ENCODE data around the gene TBCD. TPM values are rescaled to one million over a fixed set of nuclear protein-coding genes. Genes with fewer than 3 reads are reported as not detected.
A peak's percentile ranks its signal among the peaks of the same experiment; 100 is the strongest.
"Not testable (repeated sequence)": the region's sequence is repeated elsewhere in the genome, so short reads cannot be mapped to it uniquely, and the experiment has no call there.

TBCD gene
- total and polyA plus RNA-seq, 5 donors from 2014 or later, result 39.2 to 146 (median 86.4) TPM

GRCh38 chr17:82736511-82737185, 15.2 kb upstream of the TBCD start:
- peaks cover 0 to 9% (median 0%) of the 10 kb centered on the region in 4 donors for H3K4me1 Mint-ChIP-seq
- Histone ChIP-seq H3K4me3 (ENCODE audit: low read depth, low read length) (no peak overlapping the region), H3K27ac (ENCODE audit: insufficient read depth, low read length, poor library complexity, severe bottlenecking) (no peak overlapping the region), H3K9me3 (ENCODE audit: control insufficient read depth in 2 of 2, low read length in 2 of 2) (peaks cover 6 to 8% of the 10 kb centered on the region in 2 experiments), H3K4me1 (ENCODE audit: control insufficient read depth, insufficient read depth, low read length, poor library complexity, severe bottlenecking) (peaks cover 10% of the 10 kb centered on the region), H3K36me3 (ENCODE audit: control insufficient read depth, insufficient read depth, low read length) (peaks cover 5% of the 10 kb centered on the region), H3K27me3 (ENCODE audit: control insufficient read depth, insufficient read depth, low read length) (no peaks in the 10 kb centered on the region)
- H3K9me3 Mint-ChIP-seq, result peaks cover 0 to 10% (median 5%) of the 10 kb centered on the region in 7 donors
- no peaks in the 10 kb centered on the region for H3K27me3 Mint-ChIP-seq
- peak overlapping the region in 1 of 4 donors; percentile 93 for H3K4me3 Mint-ChIP-seq
- H3K27ac Mint-ChIP-seq, result no peak overlapping the region
- DNase-seq (no peak), ATAC-seq (ENCODE audit: low read depth in 2 of 2) (no peak)
- H3K36me3 Mint-ChIP-seq, result peaks cover 11% of the 10 kb centered on the region

DNA sequence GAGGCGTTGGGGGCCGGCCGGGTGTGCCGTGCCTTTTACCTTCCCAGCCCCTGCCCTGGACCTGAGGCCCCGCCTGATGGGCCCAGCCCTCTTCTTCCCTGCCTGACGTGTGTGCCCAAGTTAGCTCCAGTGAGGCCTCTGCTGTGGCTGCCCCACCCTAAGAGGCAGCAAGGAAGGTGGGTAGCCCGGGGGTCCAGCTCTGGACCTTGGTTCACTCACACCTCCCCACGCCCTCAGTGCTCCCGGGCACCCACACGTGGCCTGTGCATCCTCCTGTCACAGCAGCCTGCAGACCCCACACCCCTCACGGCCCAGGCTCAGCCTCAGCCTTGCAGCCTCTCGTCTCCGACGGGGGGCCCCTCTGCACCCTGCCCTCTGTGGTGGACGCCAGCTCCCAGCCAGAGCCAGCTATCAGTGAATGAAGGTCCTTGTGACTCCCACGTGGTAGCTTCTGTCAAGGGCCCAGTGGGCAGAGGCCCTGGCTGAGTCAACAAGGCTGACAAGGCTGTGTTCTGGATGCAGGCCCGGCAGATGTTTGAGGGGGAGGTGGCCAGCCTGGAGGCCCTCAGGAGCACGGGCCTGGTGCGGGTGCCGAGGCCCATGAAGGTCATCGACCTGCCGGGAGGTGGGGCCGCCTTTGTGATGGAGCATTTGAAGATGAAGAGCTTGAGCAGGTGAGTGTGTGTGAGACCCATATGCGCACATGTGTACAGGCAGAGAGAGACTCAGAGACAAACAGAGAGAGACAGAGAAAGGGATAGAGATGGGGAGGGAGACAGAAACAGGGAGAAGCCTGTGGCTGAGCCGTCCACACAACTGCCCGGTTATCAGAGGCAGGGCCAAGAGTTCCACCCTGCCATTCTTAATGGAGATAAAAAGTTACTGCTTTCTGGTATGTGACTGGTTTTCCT, 13.6 kb upstream of the TBCD start:
- Mint-ChIP-seq H3K9me3 (peaks cover 0 to 11% (median 5%) of the 10 kb centered on the region in 7 donors), H3K4me1 (peaks cover 0 to 9% (median 0%) of the 10 kb centered on the region in 4 donors), H3K27me3 (no peaks in the 10 kb centered on the region), H3K27ac (no peak overlapping the region), H3K4me3 (peak overlapping the region in 1 of 4 donors; percentile 21), H3K36me3 (peaks cover 15% of the 10 kb centered on the region)
- Histone ChIP-seq H3K4me3 (ENCODE audit: low read depth, low read length) (no peak overlapping the region), H3K4me1 (ENCODE audit: control insufficient read depth, insufficient read depth, low read length, poor library complexity, severe bottlenecking) (peaks cover 10% of the 10 kb centered on the region), H3K36me3 (ENCODE audit: control insufficient read depth, insufficient read depth, low read length) (peaks cover 5% of the 10 kb centered on the region), H3K27me3 (ENCODE audit: control insufficient read depth, insufficient read depth, low read length) (no peaks in the 10 kb centered on the region), H3K27ac (ENCODE audit: insufficient read depth, low read length, poor library complexity, severe bottlenecking) (no peak overlapping the region), H3K9me3 (ENCODE audit: control insufficient read depth in 2 of 2, low read length in 2 of 2) (peaks cover 6 to 8% of the 10 kb centered on the region in 2 experiments)
- ATAC-seq (ENCODE audit: low read depth in 2 of 2) (no peak), DNase-seq (no peak)

DNA sequence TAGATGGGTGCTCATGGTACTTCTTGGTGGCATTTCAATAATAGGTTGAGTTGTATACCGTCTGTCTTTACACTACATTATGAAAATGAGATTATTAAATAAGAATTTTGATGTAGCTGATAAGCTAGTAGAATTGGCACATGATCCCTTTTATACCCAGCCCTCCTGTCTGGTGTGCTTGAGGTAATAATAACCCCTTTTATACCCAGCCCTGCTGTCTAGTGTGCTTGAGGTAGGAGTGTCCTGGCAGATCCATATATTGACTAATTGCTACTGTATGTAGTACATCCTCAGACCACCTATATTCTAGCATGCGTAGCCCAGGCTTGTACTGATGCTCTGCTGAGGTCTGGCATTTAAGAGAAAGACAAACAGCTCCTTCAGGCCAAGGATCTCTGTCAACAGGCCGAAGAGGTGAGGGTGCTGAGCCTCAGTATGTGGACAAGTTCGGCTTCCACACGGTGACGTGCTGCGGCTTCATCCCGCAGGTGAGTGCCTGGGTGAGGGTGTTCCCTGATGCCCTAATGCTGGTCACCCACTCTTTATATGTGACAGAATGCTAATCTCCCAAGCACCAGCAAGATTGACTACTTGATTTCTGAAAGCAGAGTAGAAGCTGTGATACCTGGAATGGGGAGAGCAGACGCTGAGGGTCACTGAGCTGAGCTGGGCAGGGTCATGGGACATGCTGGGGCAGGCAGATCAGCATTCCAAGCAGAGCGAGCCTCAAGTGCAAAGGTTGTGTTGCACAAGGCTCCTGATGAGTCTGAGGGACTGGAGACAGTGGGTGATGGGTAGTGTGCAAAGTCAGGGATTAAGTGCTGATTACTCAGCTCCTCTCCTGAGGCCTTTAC, 10.7 kb upstream of the TBCD start:
- H3K36me3 ChIP-seq (ENCODE audit: control insufficient read depth, insufficient read depth, low read length), result peaks cover 5% of the 10 kb centered on the region
- H3K9me3 Mint-ChIP-seq, result peaks cover 0 to 10% (median 6%) of the 10 kb centered on the region in 7 donors
- H3K4me1 Mint-ChIP-seq, result peaks cover 0 to 3% (median 0%) of the 10 kb centered on the region in 4 donors
- no peak overlapping the region for H3K27ac Mint-ChIP-seq
- DNase-seq, result no peak
- no peak for ATAC-seq (ENCODE audit: low read depth in 2 of 2)
- H3K4me3 ChIP-seq (ENCODE audit: low read depth, low read length), result no peak overlapping the region
- no peak overlapping the region for H3K4me3 Mint-ChIP-seq
- peaks cover 12% of the 10 kb centered on the region for H3K36me3 Mint-ChIP-seq
- no peak overlapping the region for H3K27ac ChIP-seq (ENCODE audit: insufficient read depth, low read length, poor library complexity, severe bottlenecking)
- H3K27me3 Mint-ChIP-seq, result peaks cover 4% of the 10 kb centered on the region
- peaks cover 8% of the 10 kb centered on the region in 2 experiments for H3K9me3 ChIP-seq (ENCODE audit: control insufficient read depth in 2 of 2, low read length in 2 of 2)
- H3K27me3 ChIP-seq (ENCODE audit: control insufficient read depth, insufficient read depth, low read length), result no peaks in the 10 kb centered on the region
- no peaks in the 10 kb centered on the region for H3K4me1 ChIP-seq (ENCODE audit: control insufficient read depth, insufficient read depth, low read length, poor library complexity, severe bottlenecking)

DNA sequence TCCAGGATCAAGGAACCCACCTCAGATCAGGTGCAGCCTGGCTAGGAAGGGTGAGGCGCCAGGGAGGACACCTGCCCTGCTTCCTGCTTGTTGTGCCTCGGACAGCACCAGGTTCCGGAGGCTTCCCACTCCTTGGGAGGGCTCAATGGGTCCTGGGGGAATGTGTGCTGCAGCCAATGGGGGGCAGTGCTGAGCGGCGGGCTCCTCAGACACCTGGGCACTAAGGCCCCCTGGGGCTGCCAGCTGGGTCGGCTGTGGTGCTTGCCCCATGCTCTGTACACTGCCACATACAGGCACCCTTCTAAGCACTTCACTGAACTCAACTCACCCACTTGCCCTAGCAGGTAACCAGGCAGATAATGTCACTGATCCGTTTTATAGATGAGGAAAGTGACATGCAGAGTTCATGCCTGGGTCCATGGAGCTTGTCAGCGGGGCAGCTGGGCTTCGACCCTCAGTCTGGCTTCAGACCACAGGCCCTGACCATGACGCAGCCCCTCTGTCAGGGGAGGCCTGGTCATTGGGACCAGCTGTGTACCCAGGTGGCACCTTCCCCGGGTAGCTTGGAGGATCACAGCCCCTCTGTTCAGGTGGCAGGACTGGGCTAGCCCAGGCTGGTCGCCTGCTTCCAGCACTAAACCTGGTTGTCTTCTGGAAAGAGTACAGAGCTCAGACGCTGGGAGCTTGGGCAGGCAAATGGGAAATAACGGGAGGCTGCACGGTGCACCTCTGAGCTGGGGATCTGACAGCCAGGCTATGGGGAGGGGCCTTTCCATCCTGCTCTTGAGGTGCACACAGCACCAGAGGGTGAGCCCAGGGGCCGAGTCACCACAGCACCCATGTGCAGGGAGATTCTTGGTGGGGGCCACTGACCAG, 8.3 kb upstream of the TBCD start:
- Mint-ChIP-seq H3K4me3 (no peak overlapping the region), H3K9me3 (peaks cover 0 to 17% (median 6%) of the 10 kb centered on the region in 7 donors), H3K36me3 (peaks cover 12% of the 10 kb centered on the region), H3K27me3 (peaks cover 8% of the 10 kb centered on the region), H3K27ac (no peak overlapping the region), H3K4me1 (no peaks in the 10 kb centered on the region)
- no peak overlapping the region for H3K27ac ChIP-seq (ENCODE audit: insufficient read depth, low read length, poor library complexity, severe bottlenecking)
- no peak overlapping the region for H3K4me3 ChIP-seq (ENCODE audit: low read depth, low read length)
- DNase-seq (no peak), ATAC-seq (ENCODE audit: low read depth in 2 of 2) (no peak)
- H3K36me3 ChIP-seq (ENCODE audit: control insufficient read depth, insufficient read depth, low read length), result peaks cover 5% of the 10 kb centered on the region
- H3K9me3 ChIP-seq (ENCODE audit: control insufficient read depth in 2 of 2, low read length in 2 of 2), result peaks cover 8% of the 10 kb centered on the region in 2 experiments
- H3K4me1 ChIP-seq (ENCODE audit: control insufficient read depth, insufficient read depth, low read length, poor library complexity, severe bottlenecking), result no peaks in the 10 kb centered on the region
- no peaks in the 10 kb centered on the region for H3K27me3 ChIP-seq (ENCODE audit: control insufficient read depth, insufficient read depth, low read length)

GRCh38 chr17:82744736-82745135, 7.1 kb upstream of the TBCD start:
- not testable (repeated sequence) for H3K9me3 ChIP-seq (ENCODE audit: control insufficient read depth in 2 of 2, low read length in 2 of 2); H3K4me3 Mint-ChIP-seq; DNase-seq; H3K27me3 ChIP-seq (ENCODE audit: control insufficient read depth, insufficient read depth, low read length); H3K36me3 ChIP-seq (ENCODE audit: control insufficient read depth, insufficient read depth, low read length); H3K27ac Mint-ChIP-seq; H3K4me3 ChIP-seq (ENCODE audit: low read depth, low read length); H3K4me1 Mint-ChIP-seq; H3K27me3 Mint-ChIP-seq; ATAC-seq (ENCODE audit: low read depth in 2 of 2); H3K27ac ChIP-seq (ENCODE audit: insufficient read depth, low read length, poor library complexity, severe bottlenecking); H3K4me1 ChIP-seq (ENCODE audit: control insufficient read depth, insufficient read depth, low read length, poor library complexity, severe bottlenecking)
- Mint-ChIP-seq H3K36me3 (peaks cover 12% of the 10 kb centered on the region), H3K9me3 (peaks cover 0 to 17% (median 6%) of the 10 kb centered on the region in 7 donors)

GRCh38 chr17:82745524-82745923, 6.3 kb upstream of the TBCD start:
- H3K4me3 ChIP-seq (ENCODE audit: low read depth, low read length), result no peak overlapping the region
- peaks cover 12% of the 10 kb centered on the region for H3K36me3 Mint-ChIP-seq
- H3K36me3 ChIP-seq (ENCODE audit: control insufficient read depth, insufficient read depth, low read length), result peaks cover 5% of the 10 kb centered on the region
- no peak overlapping the region for H3K27ac Mint-ChIP-seq
- DNase-seq, result no peak
- no peaks in the 10 kb centered on the region for H3K4me1 ChIP-seq (ENCODE audit: control insufficient read depth, insufficient read depth, low read length, poor library complexity, severe bottlenecking)
- no peak overlapping the region for H3K4me3 Mint-ChIP-seq
- H3K9me3 Mint-ChIP-seq, result peaks cover 0 to 17% (median 4%) of the 10 kb centered on the region in 7 donors
- H3K4me1 Mint-ChIP-seq, result no peaks in the 10 kb centered on the region
- no peak overlapping the region for H3K27ac ChIP-seq (ENCODE audit: insufficient read depth, low read length, poor library complexity, severe bottlenecking)
- no peak for ATAC-seq (ENCODE audit: low read depth in 2 of 2)
- H3K27me3 Mint-ChIP-seq, result peaks cover 8% of the 10 kb centered on the region
- no peaks in the 10 kb centered on the region for H3K27me3 ChIP-seq (ENCODE audit: control insufficient read depth, insufficient read depth, low read length)
- H3K9me3 ChIP-seq (ENCODE audit: control insufficient read depth in 2 of 2, low read length in 2 of 2), result peaks cover 7 to 8% of the 10 kb centered on the region in 2 experiments
